T-helper 17 cell (primary cell): Measurements from ENCODE around the gene CDKN2B-AS1. TPM values are rescaled to one million over a fixed set of nuclear protein-coding genes. Genes with fewer than 3 reads are reported as not detected.

ENCODE experiments used
- ATAC-seq: fragments of 150-1000 bp; cut with Tn5 transposase; 2 replicates; pipeline ENCODE4 v1.10.0; 2021; ENCODE audit warnings: mild to moderate bottlenecking, moderate library complexity
- DNase-seq, 3 donors: peaks; one replicate each; pipeline versions ENCODE4 v3.0.0 to v3.0.0-alpha.2; 2020 to 2021
- H3K9me3 ChIP-seq: one replicate; pipeline ENCODE4 v1.7.0; 2013; ENCODE audit warnings: low read length, mild to moderate bottlenecking; ENCODE audit not compliant: control insufficient read depth, poor library complexity, severe bottlenecking
- H3K27ac Mint-ChIP-seq: one replicate; pipeline ENCODE4 v1.8.0; 2022; ENCODE audit warnings: mild to moderate bottlenecking, moderate library complexity, mixed read lengths
- H3K27me3 Mint-ChIP-seq: one replicate; pipeline ENCODE4 v1.8.0; 2022; ENCODE audit warnings: mixed read lengths
- H3K36me3 Mint-ChIP-seq: one replicate; pipeline ENCODE4 v1.8.0; 2022; ENCODE audit warnings: low read depth, mixed read lengths
- H3K4me1 Mint-ChIP-seq: one replicate; pipeline ENCODE4 v1.8.0; 2022; ENCODE audit warnings: mild to moderate bottlenecking, mixed read lengths
- H3K4me3 Mint-ChIP-seq: one replicate; pipeline ENCODE4 v1.8.0; 2022; ENCODE audit warnings: mild to moderate bottlenecking, moderate library complexity, mixed read lengths
- total RNA-seq, 4 donors: library from RNA in 2 of 4; stranded (reverse) in 2 of 4; gene quantifications; one replicate each; pipeline ENCODE4 v1.2.3 and lab custom pipeline; 2022 to 2026

Gene CDKN2B-AS1
- total RNA-seq, 2 donors from 2014 or later, result 1.6 to 1.7 TPM

- H3K27me3 Mint-ChIP-seq, result no peaks in the 10 kb centered on the region
- ATAC-seq (no peak), DNase-seq (no peak)
- no peaks in the 10 kb centered on the region for H3K4me1 Mint-ChIP-seq
- no peak overlapping the region for H3K27ac Mint-ChIP-seq
- no peaks in the 10 kb centered on the region for H3K9me3 ChIP-seq
- H3K4me3 Mint-ChIP-seq, result no peak overlapping the region
- H3K36me3 Mint-ChIP-seq, result no peaks in the 10 kb centered on the region
These were observed 165.0 kb downstream of the CDKN2B-AS1 start for GRCh38 chr9:22159586-22159985.

GRCh38 chr9:22160221-22160620 lies 165.6 kb downstream of the CDKN2B-AS1 start:
- peaks cover 3% of the 10 kb centered on the region for H3K4me1 Mint-ChIP-seq
- DNase-seq (no peak), ATAC-seq (no peak)
- no peak overlapping the region for H3K4me3 Mint-ChIP-seq
- H3K36me3 Mint-ChIP-seq, result no peaks in the 10 kb centered on the region
- no peak overlapping the region for H3K27ac Mint-ChIP-seq
- no peaks in the 10 kb centered on the region for H3K27me3 Mint-ChIP-seq
- H3K9me3 ChIP-seq, result no peaks in the 10 kb centered on the region

GRCh38 chr9:22165144-22165543 lies 170.6 kb downstream of the CDKN2B-AS1 start:
- Mint-ChIP-seq H3K27me3 (peaks cover 8% of the 10 kb centered on the region), H3K27ac (no peak overlapping the region), H3K4me3 (no peak overlapping the region), H3K36me3 (no peaks in the 10 kb centered on the region), H3K4me1 (peaks cover 7% of the 10 kb centered on the region)
- DNase-seq (no peak), ATAC-seq (no peak)
- H3K9me3 ChIP-seq, result no peaks in the 10 kb centered on the region

- no peaks in the 10 kb centered on the region for H3K9me3 ChIP-seq
- H3K27ac Mint-ChIP-seq, result no peak overlapping the region
- peaks cover 7% of the 10 kb centered on the region for H3K4me1 Mint-ChIP-seq
- H3K36me3 Mint-ChIP-seq, result no peaks in the 10 kb centered on the region
- H3K4me3 Mint-ChIP-seq, result no peak overlapping the region
- DNase-seq (no peak), ATAC-seq (no peak)
- peaks cover 8% of the 10 kb centered on the region for H3K27me3 Mint-ChIP-seq
These were observed 174.7 kb downstream of the CDKN2B-AS1 start for GRCh38 chr9:22169243-22169642.

- DNase-seq (no peak), ATAC-seq (no peak)
- Mint-ChIP-seq H3K27me3 (peaks cover 8% of the 10 kb centered on the region), H3K36me3 (peaks cover 2% of the 10 kb centered on the region), H3K4me3 (no peak overlapping the region), H3K4me1 (peaks cover 5% of the 10 kb centered on the region), H3K27ac (no peak overlapping the region)
- H3K9me3 ChIP-seq, result no peaks in the 10 kb centered on the region
These were observed 175.3 kb downstream of the CDKN2B-AS1 start for GRCh38 chr9:22169727-22170503.

Other genes starting within 250 kb of the CDKN2B-AS1 start
- gene MTAP, start 192.2 kb upstream of the CDKN2B-AS1 start, total RNA-seq, result 10 to 100 TPM; 26.2 to 28.8 TPM
- gene CDKN2A, start 399 bp upstream of the CDKN2B-AS1 start, total RNA-seq, result 1 to 10 TPM; 4.9 to 5.7 TPM
- 1 to 10 TPM; 1.7 to 2.0 TPM for gene CDKN2B, start 14.5 kb downstream of the CDKN2B-AS1 start, total RNA-seq